Esophagus squamous epithelium (tissue), 4 donors: ENCODE results near the gene C15orf61.

Experiments used
- POLR2A ChIP-seq, 4 donors: fragments of 450-650 bp; IDR thresholded peaks; one replicate each; pipeline ENCODE4 v1.6.1; 2017; ENCODE audit warnings: antibody characterized with exemption in 4 of 4, mild to moderate bottlenecking in 4 of 4, moderate library complexity in 3 of 4
- TF ChIP-seq, protein P1 (sequence below), 6 experiments: fragments of 450-650 bp in 4 of 6; fragments of 200-600 bp in 2 of 6; sonication (generic) in 2 of 6; IDR thresholded peaks; one replicate each; pipeline ENCODE4 v1.5.1; 2016 to 2019; ENCODE audit warnings: antibody characterized with exemption in 6 of 6, mild to moderate bottlenecking in 4 of 6, moderate library complexity in 4 of 6

DNA sequence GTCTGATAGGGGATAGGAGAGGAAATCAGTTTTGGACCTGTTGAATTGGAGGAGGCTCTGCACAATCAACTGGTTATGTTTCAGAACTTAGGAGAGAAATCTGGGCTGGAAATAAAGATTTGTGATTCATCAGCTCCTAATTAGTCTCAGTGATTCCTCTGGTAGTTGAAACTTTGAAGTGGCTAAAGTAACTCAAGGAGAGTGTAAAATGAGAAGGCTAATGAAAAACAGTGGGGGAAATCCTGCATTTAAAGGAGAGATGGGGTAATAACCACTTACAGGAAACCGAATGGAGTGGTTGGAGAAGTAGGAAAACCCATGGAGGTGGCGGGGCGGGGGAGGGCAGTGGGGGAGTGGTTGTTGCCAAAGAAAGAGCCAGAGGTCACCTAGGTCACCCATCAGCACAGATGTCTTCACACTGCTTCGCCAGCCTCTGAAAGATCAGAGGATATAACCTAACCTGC, 54.1 kb downstream of the C15orf61 start:
- TF ChIP-seq, protein P1, sequence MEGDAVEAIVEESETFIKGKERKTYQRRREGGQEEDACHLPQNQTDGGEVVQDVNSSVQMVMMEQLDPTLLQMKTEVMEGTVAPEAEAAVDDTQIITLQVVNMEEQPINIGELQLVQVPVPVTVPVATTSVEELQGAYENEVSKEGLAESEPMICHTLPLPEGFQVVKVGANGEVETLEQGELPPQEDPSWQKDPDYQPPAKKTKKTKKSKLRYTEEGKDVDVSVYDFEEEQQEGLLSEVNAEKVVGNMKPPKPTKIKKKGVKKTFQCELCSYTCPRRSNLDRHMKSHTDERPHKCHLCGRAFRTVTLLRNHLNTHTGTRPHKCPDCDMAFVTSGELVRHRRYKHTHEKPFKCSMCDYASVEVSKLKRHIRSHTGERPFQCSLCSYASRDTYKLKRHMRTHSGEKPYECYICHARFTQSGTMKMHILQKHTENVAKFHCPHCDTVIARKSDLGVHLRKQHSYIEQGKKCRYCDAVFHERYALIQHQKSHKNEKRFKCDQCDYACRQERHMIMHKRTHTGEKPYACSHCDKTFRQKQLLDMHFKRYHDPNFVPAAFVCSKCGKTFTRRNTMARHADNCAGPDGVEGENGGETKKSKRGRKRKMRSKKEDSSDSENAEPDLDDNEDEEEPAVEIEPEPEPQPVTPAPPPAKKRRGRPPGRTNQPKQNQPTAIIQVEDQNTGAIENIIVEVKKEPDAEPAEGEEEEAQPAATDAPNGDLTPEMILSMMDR (IDR thresholded peaks at IDR 0.05): no peak
- no peak for TF ChIP-seq POLR2A (IDR thresholded peaks at IDR 0.05)
